Activated CD4-positive, alpha-beta T cell treated with anti-CD3 and anti-CD28 coated beads, Interleukin-2, amount 50 U/mL, for 16 hours (primary cell): ENCODE data around the gene RBMXL2.

Source experiments
- DNase-seq: peaks from one replicate; pipeline ENCODE4 v3.0.0-alpha.2; 2020

Gene RBMXL2

DNA sequence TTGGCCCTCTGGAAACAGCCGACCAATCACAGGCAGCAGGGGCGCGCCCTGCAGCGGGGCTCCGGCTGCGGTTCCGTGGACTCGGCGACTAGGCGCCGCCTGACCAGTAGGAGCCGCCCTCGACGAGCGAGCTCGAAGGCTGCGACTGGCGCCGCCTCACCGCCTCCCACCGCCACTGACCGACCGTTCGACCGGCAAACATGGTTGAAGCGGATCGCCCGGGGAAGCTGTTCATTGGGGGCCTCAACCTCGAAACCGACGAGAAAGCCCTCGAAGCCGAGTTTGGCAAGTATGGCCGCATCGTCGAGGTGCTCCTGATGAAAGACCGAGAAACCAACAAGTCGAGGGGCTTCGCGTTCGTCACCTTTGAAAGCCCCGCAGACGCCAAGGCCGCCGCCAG, at the start of gene RBMXL2:
RBMXL2 (plus strand) TSS at position 78 of the 400 bp plus-strand sequence; CDS start at position 201, 123 bp downstream.
- DNase-seq = no peak

DNA sequence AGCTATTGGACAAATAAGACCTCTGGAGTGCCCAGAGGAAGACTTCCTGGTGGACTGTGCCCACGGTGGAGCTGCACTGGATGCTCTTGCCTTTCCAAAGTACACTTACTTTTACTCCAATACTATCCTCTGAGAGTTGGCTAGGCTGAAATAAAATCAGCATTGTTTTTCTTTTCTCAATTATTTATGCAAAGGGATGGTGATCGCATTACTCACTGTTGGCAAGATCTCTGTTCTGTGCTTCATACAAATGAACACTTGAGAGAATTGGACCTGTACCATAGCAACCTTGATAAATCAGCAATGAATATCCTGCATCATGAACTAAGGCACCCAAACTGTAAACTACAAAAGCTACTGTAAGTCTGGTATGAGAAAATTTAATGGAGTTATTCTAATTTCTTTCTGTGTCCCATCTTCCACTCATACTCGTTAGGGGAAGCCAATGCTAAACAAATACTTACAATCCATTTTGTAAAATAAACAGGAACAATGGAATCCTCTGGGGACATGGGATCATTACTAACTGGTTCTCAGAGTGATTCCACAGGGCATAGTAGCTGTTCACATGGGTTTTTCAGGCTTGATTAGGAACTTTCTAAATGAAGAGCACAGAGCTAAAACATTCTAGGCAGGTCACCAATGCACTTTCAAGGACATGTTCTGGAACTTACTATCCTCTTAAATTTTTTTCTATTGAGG, 42.2 kb upstream of the RBMXL2 start:
- DNase-seq = no peak

DNA sequence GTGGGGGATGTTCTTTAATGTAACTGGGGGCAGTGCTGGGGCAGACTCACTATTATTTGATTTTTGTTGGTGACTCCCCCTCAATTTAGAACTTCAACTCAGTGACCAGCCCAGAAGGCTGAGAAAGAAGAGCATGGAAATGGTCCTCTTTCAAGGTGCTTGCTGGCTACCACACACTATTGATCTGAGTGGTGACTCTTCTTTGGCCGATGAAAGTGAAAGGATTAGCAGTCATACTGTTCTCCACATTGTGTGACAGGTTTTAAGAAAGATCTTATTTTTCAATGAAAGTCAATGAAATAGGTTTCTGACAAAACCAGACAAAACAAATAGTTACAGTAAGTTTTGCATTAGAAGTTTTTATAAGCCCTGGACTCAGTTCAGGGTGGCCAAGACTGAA, 38.6 kb upstream of the RBMXL2 start:
- no peak for DNase-seq

DNA sequence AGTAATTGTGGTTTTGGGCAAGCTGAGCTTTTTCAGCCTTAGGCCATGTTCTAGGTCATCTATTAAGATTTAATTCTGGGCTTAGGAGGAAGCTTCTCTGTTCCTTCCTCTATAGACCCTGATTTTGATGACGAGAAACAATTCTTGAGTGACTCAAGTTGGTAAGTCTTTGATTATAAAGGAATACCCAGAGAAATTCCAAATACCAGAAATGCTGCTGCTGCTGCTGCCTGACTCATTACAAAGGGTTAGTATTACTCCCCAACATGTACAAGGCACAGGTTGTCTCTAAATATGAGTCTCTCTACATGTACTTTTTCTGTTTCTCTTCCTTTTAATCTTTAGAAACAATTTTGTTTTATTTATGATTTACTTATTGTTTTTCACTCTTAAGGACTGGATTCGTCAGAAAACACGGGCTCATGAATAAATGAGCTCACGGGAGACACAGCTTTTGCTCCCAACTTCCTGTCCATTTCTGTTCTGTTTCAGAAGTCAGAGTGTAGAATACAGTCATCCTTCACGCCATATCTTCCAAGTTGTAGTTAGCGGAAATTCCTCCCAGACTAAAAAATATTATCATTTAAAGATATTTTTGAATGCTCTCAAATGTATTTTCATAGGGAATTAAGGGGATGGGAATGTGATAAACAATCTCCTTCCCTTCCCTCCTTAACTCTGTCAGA, 31.8 kb upstream of the RBMXL2 start:
- no peak for DNase-seq

DNA sequence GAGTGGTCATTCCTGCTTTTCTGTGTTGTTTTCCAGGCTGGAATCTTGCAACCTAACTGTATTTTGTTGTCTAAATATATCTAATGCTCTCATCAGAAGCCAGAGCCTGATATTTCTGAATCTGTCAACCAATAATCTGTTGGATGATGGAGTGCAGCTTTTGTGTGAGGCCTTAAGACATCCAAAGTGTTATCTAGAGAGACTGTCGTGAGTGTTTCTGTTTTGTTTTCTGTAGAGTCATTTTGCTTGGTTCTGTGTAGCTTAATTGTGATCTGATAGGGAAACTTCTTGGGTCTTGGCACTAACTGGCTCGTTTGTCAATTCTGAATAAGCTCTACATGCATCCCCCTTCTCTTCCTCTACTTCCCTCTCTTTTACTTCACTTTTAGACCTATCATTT, 31.2 kb upstream of the RBMXL2 start:
- no peak for DNase-seq

DNA sequence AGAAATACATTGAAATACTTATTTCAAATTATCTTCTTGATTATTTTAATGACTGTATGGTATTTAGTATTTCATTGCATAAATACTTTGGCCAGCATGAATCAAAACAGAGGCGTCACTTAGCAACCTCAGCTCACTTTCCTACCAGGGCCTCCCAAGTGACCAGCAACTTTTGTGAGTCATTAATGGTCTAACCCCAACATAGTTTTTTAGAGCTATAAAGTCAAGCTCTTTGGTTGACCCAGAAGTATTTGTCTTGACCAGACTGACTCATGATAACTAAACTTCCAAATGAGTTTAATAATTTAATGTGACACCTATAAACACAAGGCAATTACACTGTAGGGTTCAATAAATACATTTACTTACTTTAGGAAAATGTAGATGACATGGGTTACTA, 27.9 kb upstream of the RBMXL2 start:
- DNase-seq = no peak

DNA sequence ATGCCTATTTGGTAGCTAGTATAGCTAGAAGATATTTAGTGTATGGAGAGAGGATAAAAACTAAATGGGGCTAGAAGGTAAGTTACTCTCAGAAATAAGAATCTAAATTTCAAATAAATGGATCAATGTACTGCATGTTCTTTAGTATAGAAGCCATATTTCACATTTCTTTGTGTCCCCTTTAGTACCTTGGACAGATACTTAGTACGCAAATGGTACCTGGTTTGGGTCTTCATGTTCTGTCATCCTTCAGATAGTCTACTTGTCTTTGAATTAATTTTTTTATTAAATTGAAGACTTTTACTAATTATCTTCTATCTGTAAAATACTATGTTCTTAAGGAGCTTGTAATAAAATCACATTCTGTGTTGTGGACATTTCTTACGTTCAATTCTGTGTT, 26.3 kb upstream of the RBMXL2 start:
- no peak for DNase-seq

DNA sequence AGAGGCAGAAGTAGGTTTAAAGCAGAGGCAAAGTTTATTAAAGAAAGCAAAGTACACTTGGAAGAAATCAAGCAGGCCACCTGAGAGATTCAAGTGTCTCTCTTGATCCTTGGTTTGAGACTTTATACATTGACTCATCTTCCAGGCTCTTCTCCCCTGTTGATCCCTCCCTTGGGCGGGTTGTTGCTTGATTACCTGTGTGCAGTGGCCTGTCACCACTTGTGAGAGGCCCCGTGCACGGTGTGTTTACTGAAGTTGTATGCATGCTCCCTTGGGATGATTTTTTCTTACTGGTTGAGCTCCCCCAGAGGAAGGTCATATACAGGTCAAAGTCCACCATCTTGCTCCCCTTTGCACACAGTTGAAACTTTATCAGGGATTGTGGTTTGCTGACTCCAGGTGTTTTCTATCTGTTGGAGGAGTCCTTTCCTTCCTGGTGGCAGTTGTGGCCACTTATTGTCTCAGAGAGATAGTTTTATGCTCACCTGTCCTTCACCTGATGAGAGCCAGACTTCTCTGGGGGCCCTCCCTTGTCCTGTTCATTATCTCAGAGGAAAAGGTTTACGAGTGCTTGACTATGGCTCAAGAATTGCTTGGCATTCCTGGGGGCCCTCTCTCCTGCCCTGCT, 16.3 kb upstream of the RBMXL2 start:
- DNase-seq = no peak

DNA sequence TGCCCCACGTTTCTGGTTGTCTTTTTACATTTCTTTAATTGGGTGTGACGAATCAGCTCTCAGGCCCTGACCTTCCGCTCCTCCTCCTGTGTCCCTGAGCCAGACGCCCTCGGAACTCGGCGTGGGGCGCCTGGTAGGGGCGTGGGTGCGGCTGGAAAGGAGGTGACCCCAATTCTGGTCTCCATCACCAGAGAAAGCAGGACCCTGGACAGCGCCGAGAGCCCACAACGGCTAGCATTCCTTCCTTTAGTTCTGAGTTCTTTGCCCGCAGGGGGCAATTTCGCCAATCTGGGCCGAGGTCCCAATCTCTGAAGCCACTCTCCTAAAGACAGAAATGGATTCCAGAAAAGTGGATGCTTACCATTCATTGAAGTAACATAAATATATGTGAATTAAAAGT, 11.7 kb upstream of the RBMXL2 start:
- no peak for DNase-seq

DNA sequence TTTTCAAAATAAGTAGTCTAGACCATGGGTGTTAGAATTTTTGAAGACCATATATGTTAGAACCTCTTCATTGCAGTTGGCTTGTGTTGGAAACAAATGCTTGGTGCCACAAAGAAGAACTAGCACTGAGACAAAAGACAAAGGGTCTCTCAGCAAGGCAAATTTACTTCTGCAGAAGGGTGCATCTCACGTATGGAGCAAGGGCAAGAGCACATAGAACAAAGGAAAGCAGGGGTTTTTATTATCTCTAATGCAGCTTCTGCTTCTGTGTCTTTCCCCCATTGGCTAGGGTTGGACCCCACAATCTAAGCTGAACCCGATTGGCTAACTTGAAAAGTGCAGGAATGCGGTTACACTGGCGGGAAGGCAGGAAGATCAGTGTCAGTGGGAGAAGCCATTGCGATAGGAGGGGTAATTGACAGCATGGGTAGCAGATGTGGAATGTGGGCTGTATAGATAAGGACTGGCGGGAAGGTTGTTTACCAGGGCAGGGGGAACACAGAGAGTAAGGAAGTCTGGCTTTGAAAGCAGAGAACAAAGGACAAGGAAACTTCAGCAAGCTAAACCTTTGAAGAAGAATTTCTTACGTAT, 9.2 kb upstream of the RBMXL2 start:
- no peak for DNase-seq

DNA sequence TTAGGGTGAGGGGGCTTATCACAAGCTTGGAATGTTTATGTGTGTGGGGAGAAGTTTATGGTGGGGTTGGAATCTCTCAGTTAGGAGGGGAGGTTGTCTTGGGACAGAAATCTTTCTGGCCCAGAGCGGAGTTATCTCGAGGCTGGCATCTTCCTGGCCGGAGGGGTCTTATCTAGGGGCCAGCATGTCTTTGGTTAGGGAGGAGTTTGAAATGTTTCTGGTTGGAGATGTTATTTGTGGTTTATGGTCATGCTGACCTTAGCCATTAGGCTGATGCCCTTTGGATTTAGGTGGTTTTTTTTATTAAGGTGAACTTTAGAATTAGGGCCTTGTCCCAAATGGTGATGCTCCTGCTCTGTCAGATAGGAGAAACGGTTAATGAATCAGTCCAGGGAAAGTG, 7.9 kb upstream of the RBMXL2 start:
- DNase-seq = no peak

DNA sequence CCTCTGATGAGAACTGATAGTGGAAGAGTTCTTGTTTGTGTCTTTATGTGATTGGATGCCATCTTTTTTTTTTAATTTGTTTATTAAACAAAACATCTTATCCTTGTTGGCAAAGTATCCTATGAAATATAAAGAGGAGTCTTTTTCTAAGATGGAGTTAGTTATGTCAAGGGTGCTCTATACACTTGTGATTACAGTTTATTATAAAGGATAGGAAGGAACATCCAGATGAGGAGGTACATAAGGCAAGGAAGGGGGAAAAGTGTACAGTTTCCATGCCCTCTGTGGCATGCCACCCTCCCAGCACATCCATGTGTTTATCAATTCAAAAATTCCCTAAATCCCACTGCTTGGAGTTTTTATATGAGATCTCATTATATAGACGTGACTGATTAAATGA, 7.4 kb upstream of the RBMXL2 start:
- no peak for DNase-seq

DNA sequence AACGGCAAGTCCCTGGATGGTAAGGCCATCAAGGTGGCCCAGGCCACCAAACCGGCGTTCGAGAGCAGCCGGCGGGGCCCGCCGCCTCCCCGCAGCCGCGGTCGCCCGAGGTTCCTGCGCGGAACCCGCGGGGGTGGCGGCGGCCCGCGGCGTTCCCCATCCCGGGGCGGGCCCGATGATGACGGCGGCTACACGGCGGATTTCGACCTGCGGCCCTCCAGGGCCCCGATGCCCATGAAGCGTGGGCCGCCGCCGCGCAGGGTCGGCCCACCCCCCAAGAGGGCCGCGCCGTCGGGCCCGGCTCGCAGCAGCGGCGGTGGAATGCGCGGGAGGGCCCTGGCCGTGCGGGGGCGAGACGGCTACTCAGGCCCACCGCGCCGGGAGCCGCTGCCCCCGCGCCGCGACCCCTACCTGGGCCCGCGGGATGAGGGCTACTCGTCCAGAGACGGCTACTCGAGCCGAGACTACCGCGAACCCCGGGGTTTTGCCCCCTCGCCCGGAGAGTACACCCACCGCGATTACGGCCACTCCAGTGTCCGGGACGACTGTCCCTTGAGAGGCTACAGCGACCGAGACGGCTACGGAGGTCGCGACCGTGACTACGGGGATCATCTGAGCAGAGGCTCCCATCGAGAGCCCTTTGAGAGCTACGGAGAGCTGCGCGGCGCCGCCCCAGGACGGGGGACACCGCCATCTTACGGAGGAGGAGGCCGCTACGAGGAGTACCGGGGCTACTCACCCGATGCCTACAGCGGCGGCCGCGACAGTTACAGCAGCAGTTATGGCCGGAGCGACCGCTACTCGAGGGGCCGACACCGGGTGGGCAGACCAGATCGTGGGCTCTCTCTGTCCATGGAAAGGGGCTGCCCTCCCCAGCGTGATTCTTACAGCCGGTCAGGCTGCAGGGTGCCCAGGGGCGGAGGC, 792 bp downstream of the RBMXL2 start:
- DNase-seq = no peak

DNA sequence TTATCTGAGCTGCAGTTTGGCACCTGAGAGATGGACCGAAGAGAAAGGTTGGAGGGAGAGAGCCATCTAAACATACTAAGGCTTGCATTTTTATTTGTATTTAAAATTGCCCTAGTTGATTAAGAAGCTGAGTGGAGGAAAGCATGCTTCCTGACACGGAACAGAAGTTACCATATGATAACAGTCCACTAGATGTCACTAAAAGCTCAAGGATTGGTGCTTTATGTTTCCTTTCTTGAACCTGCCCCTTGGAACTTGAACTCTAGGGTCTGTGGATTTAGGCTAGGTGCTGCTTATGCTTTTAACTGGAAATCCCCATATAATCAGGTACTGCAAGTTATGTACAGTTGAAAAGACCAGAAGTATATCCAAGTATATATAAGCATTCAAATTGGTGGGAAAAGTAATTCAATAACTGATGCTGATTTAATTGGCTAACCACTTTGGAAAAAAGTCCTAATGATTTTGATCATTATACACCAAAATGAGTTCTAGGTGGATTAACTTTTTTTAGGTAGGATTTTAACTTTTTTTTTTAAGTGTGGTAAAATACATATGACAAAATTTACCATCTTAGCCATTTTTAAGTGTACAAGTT, 9.5 kb downstream of the RBMXL2 start:
- DNase-seq = peak; percentile 52

DNA sequence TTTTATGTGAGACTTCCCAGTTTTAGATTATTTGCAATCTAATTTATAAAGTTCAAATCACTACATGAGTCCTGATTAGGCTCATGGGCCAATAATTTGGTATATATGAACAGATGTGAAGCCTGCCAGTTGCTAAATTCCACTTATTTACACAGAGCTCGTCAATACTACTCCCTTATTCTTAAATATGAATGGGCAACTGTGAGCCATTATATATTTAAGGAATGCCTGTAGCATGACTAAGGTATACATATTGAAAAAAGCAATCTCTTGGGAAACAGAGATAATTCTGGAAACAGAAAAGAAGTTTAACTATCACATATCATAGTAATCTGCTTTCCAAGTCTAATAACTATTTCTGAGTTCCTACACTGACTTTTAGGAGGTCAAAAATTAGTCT, 27.0 kb downstream of the RBMXL2 start:
- no peak for DNase-seq

DNA sequence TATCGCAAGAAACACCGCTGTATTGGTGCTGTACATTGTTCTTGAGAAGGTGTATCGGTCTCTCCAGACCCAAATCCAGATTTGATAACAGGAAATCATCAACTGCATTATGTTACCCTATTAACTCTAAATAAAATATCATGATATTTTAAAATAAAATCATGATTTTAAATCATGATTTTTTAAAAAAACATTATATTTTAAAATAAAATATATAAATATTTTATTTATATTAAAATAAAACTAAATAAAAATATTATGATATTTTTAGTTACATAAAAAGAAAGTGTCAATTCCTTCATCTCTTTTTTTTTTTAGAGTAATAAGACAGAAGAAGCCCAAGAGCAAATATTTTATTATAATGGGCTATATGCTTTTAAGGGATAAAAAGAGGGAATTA, 27.6 kb downstream of the RBMXL2 start:
- DNase-seq = no peak

DNA sequence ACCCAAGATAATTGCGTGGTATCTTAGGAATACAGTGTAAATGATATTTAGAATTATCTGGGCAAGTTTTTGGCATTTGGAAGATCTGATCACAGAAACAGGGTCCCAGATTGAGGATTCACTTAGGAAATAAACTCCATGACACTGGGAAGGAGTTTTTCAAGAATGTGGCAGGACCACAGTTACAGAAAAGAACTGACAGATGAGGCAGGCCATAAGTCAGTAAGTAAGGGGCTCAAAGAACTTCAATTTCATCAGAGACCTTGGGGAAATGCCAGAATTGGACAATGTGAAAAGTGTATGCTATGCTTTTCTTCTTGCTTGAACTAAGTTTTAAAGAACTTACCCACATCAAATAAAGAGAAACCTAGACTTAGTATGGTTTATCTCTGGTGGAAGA, 49.3 kb downstream of the RBMXL2 start:
- no peak for DNase-seq
